8988T (cell line): ENCODE measurements around the gene TSPOAP1.

Experiments used
- DNase-seq: peaks from one replicate; pipeline ENCODE4 v3.0.0; 2011

The TSPOAP1 gene

DNA sequence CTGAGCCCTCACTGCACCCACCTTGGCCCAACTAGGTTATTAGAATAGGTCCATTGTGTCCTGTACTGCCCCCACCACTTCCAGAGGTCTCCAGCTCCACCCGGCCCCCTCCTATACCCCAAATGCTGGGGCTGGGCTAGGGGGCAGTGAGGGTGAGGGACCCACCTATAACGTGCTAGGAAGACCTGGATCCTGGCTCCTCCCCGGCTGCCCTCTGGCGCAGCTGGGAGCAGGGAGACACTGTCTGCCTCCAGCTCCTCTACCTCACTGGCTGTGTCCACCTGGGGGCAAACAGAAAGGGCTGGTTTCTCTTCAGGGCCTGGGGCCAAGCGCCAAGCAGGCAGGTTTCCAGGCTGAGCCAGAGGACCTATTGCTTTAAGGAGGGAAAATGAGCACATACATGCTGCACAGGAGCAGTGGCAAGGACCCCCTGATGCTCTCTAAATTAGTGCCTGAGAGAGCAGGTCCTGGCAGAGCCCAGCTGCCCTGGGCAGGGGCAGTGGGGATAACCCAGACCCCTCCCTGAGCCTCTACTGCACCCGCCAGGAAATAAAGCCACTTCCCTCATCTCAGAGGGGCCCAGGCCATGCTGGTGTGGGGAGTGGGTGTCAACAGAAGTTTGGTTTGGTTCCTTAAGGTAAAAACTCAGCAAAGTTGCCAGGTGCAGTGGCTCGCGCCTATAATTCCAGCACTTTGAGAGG is 12.2 kb downstream of the TSPOAP1 start:
- peak; percentile 7 for DNase-seq

- DNase-seq: no peak
These were observed 12.8 kb downstream of the TSPOAP1 start for GRCh38 chr17:58315750-58316149.

DNA sequence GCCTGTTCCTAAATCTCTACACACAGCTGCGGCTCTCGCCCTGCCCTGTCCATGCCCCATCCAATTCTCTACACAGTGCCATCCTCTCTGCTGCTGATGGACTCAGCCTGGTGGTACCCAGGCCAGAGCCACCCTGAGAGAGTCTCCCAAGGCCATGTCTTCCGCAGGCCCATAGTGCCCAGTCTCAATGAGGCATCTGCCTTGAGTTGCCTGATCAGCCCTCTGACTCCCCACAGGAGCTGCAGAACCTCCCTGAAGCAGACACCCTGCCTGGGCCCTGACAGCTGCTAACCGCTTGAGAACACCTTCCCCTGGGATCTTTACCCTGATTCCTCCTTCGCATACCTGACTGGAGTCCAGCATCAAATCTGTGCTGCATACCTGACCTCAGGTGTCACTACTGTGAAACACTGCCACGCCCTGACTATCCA is 13.3 kb downstream of the TSPOAP1 start:
- peak; percentile 4 for DNase-seq

- no peak for DNase-seq
These were observed 13.9 kb downstream of the TSPOAP1 start for GRCh38 chr17:58314706-58315015.

- DNase-seq: peak; percentile 7
These were observed 14.5 kb downstream of the TSPOAP1 start for GRCh38 chr17:58313815-58314705.

- no peak for DNase-seq
These were observed 15.8 kb downstream of the TSPOAP1 start for GRCh38 chr17:58312829-58313228.

GRCh38 chr17:58312021-58312630 is 16.5 kb downstream of the TSPOAP1 start:
- no peak for DNase-seq

GRCh38 chr17:58311429-58311894 is 17.1 kb downstream of the TSPOAP1 start:
- no peak for DNase-seq

GRCh38 chr17:58310511-58311428 is 17.8 kb downstream of the TSPOAP1 start:
- peak; percentile 5 for DNase-seq

GRCh38 chr17:58309918-58310259 is 18.7 kb downstream of the TSPOAP1 start:
- no peak for DNase-seq

DNA sequence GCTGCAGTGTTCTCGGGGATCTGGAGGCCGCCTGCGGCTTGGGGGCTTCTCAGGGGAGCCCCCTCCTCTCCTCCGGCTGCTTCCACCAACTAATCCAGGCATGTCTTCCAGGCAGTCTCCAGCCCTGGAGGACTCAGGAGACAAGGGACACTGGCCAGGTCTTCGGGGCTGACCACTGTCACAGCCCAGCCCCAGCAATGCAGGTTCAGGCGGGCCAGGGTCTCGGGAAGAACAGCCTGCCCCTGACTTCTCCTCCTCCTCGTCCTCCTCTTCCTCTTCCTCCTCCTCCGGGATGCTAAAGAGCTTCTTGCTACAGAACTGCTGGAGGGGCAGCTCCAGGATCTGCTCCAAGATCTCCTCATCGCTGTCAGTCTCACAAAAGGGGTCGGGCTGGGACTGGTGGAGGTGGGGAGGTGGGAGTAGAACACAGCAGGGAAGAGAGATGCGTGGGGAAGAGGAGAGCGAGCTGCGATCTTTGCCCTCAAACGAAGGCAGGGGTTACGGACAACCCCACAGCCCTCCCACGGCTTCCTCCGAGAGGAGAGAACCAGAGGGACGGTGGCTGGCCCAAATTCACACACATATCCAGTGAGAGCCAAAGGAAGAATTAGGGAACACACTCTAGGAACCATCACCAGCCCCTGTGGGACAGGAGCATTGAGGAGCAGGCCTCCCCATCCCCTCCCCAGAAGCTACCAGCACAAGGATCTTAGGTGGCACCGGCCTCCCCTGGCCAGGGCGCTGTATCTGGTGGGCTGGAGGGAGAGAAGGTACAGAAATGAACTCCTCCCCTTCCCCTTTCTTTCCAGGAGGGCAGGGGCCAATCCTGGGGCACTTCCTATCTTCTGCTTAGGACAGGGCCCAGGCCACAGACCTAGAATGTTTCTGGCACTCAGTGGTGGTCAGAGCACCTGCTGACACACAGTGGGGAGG is 19.3 kb downstream of the TSPOAP1 start:
- no peak for DNase-seq

DNA sequence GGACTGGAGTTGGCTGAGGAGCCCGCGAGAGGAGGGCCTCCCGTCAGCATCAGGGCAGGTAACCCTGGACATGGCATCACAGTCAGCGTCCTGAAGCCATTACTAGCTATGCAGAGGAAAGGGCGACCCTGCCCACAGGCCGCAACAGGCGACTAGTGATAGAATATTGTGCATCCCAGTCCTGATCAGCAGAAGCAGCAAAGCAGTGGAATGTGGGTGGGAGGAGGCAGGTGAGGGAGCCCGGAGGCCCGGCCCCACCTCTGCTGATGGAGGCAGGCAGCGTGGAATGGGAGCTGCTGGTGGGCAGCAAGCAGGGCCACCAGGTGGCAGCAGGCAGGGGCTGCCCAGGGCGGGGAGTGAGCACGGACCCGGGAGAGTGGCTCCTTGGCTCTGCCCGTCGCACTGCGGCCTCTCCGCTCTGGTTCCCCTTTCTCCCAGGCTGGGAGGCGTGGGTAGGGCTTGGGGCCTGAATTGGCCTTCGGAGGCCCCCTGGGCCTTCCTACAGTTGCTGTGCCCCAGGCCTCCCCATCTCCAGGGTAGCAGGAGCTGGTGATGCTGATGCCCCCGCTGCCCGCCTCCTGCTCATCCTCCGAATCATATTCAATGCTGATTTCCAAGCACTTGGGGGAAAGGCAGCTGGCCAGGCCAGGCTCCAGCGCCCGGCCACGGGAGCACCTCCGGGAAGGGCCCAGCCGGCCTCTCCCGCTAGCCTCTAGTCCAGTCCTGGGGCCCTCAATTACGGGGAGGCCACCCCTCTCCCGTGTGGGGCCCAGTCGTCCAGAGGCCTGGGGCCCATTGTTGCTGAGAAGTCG is 20.2 kb downstream of the TSPOAP1 start:
- peak; percentile 76 for DNase-seq

DNA sequence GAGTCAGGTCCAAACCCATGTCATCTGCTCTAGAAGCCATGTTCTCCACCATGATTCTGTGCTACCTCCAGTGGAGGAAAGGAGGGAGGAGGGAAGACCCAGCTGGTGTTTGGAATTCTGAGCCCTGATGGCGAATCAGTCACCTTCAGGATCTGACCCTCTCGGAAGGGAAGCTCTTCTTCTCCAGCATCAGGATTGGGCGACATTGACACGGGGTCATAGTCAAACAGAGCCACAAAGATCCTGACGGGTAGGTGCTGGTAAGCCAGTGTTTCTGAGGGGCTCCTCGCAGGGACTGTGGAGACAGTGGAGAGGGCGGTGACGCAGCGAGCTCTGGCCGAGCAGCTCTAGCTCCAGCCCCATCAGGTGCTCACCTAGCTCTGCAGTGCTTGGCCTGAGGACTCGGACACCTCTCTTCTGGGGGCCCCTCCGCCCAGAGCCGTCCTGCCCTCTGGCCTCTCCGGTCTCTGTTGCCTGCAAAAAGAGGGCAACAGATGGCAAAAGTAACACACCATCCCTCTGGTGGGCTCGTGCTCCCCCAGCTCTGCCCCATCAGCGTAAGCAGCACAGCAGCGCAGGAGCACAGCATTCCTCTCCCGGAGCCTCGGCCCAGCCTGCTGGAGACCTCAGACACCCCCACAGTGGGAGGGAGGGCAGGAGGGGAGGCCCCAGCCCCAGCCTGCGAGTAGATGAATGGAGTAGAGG is 21.0 kb downstream of the TSPOAP1 start:
- no peak for DNase-seq

GRCh38 chr17:58306131-58306951 is 22.3 kb downstream of the TSPOAP1 start:
- no peak for DNase-seq

DNA sequence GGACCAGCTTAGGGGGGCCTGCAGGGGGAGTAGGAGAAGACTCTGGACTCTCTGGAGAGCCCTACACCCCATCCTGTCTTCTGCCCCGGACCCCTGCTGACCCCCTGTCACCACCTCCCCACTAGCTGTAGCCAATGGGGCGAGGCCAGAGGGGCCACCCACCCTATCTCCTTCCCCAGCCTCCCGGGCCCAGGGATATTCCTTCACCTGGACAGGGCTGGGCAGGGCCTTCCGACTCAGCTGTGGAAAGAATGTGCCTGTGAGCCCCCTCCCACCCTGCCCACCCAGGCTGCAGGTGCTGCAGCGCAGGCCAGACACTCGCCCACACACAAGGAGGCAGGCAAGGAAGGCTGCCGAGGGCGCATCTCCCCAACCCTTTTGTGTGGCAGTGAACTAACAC is 23.0 kb downstream of the TSPOAP1 start:
- DNase-seq: no peak

DNA sequence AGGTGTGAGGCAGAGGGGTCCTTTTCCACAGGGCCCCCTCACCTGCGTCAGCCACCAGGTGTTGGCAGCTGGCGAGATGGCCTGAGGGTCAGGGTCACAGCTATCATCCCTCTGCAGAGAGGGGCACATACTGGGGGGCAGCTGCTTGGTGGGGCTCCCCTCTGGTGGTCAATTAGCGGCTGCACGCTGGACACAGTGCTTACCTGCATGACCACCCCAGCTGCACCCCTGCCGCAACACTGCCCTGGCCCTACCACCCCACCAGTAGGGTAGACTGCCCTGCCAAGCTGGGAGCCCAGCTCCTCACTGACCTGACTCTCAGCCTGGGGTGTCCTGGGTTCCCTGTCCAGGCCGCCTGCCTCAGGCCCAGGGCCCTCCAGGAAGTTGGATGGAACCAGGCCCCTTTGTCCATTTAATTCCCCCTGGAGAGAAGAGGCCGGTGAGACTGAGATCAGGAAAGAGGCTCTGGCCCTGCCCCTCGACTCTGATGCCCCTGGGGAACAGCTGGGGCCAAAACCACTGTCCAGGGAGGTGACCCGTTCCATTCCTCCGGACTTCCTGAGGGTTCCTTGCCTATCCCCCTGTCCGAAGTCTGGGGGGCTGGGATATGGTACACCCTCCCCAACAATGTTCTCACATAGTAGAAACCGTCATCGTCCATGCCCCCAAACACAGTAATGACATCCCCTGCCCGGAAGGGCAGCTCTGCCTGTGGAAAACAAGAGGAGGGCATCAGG is 23.7 kb downstream of the TSPOAP1 start:
- DNase-seq: no peak

DNA sequence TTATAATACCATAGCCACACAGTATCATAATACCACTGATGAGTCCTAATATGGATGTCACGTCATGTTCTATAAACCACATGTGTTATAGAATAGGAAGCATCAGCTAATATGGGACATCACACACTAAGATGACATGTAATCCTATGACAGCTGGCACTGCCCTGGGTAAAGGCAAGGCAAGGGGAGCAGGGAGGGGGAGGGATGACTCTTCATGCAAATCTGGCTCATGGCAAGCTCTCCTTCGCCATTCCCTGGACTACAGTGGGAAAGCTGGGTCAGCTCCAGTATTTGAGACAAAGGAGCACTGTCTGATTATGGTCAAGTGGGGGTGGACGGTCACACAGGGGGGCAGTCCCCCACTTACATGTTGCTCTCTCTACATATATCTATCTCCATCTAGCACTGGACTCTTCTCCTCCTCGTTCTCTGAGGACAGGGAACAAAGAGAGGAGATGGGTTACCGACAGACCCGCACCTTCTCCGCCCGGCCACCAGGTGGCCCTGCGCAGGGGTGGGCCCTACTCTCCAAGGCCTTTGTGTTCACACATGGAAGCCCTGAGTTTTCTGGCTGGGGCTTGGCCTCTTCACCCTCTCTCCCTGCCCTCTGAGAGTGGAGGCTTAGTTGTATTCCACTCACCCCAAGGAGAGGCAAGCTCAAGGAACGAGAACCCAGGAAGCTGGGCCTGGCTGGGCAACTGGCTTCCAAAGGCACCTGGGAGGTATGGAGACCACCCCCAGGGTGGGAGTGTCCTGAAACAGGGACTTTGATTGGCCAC is 24.4 kb downstream of the TSPOAP1 start:
- peak; percentile 83 for DNase-seq
